Measurements from ENCODE around the gene AQP11. TPM values are rescaled to one million over a fixed set of nuclear protein-coding genes. Genes with fewer than 3 reads are reported as not detected.
"Not testable (repeated sequence)": the region's sequence is repeated elsewhere in the genome, so short reads cannot be mapped to it uniquely, and the experiment has no call there.

AQP11 gene
- polyA plus RNA-seq, 1 of the 3 experiments (the other 2 are of a cell fraction) = 1.8 TPM

- H3K9me2 ChIP-seq = no peaks in the 10 kb centered on the region
- no peak overlapping the region for H3K4me2 ChIP-seq
- no peak overlapping the region for H3K4me3 ChIP-seq (ENCODE audit: low read depth in 2 of 2, low read length in 1 of 2)
- peak overlapping the region; percentile 62; the same call in 1 of the 2 replicates for H2AFZ ChIP-seq (ENCODE audit: low read depth)
- no peaks in the 10 kb centered on the region for H3K79me2 ChIP-seq (ENCODE audit: insufficient read depth)
- DNase-seq = no peak
- H4K20me1 ChIP-seq (ENCODE audit: insufficient read depth) = no peaks in the 10 kb centered on the region
- H3K27me3 ChIP-seq (ENCODE audit: insufficient read depth) = no peaks in the 10 kb centered on the region
- H3K27ac ChIP-seq (ENCODE audit: low read depth in 2 of 2, low read length in 1 of 2) = no peak overlapping the region
- no peaks in the 10 kb centered on the region for H3K9me3 ChIP-seq
- no peak overlapping the region for H3K9ac ChIP-seq
- 63% methylated on average over 6 of the region's 6 CpGs for WGBS (ENCODE audit: low lambda C conversion rate)
- ChIA-PET POLR2A (interaction anchor here (0.8 kb wide), 1 partner anchor 42 kb away, joined by 4 read pairs; no protein-coding TSS in a partner anchor), CTCF (interaction anchor here (0.7 to 4.9 kb wide), 82 partner anchors 9 to 815 kb away, joined by 3 to 52 read pairs (median 4); partner anchors contain the start of genes AQP11, MYO7A and PAK1)
- H3F3A ChIP-seq (replicated peaks; ENCODE audit: insufficient read depth) = no peaks in the 10 kb centered on the region
- H3K36me3 ChIP-seq (replicated peaks in 1 of 2; ENCODE audit: control insufficient read depth in 1 of 2, insufficient read depth in 2 of 2, low read length in 1 of 2) = no peaks in the 10 kb centered on the region
- no peaks in the 10 kb centered on the region for H3K4me1 ChIP-seq (ENCODE audit: control insufficient read depth in 1 of 2, insufficient read depth in 2 of 2, low read depth in 1 of 2, low read length in 1 of 2)
- no peak for TF ChIP-seq ELF1 (IDR thresholded peaks at IDR 0.05)
- TF ChIP-seq CTCF (IDR thresholded peaks at IDR 0.05) = 0 out of 2 replicates have a peak, but pooled peaks have one; percentile 5
Observed at GRCh38 chr11:77548552-77549445, 41.0 kb upstream of the AQP11 start.

GRCh38 chr11:77551426-77551825 is 38.3 kb upstream of the AQP11 start:
- POLR2A ChIA-PET; H2AFZ ChIP-seq (ENCODE audit: low read depth); H3K27me3 ChIP-seq (ENCODE audit: insufficient read depth); H3K9me3 ChIP-seq; H3K9me2 ChIP-seq; DNase-seq; H3F3A ChIP-seq (replicated peaks; ENCODE audit: insufficient read depth); H3K4me2 ChIP-seq; H3K79me2 ChIP-seq (ENCODE audit: insufficient read depth); H3K4me1 ChIP-seq (ENCODE audit: control insufficient read depth in 1 of 2, insufficient read depth in 2 of 2, low read depth in 1 of 2, low read length in 1 of 2); H3K9ac ChIP-seq; H4K20me1 ChIP-seq (ENCODE audit: insufficient read depth); H3K36me3 ChIP-seq (replicated peaks in 1 of 2; ENCODE audit: control insufficient read depth in 1 of 2, insufficient read depth in 2 of 2, low read length in 1 of 2); H3K4me3 ChIP-seq (ENCODE audit: low read depth in 2 of 2, low read length in 1 of 2); H3K27ac ChIP-seq (ENCODE audit: low read depth in 2 of 2, low read length in 1 of 2): not testable (repeated sequence)
- WGBS (ENCODE audit: low lambda C conversion rate) = 89% methylated on average over 8 of the region's 8 CpGs
- CTCF ChIA-PET = interaction anchor here (4.9 kb wide), 1 partner anchor 80 kb away, joined by 40 read pairs; no protein-coding TSS in a partner anchor

GRCh38 chr11:77557553-77557952 is 32.2 kb upstream of the AQP11 start:
- no peaks in the 10 kb centered on the region for H3F3A ChIP-seq (replicated peaks; ENCODE audit: insufficient read depth)
- no peaks in the 10 kb centered on the region for H4K20me1 ChIP-seq (ENCODE audit: insufficient read depth)
- no peak overlapping the region for H3K4me3 ChIP-seq (ENCODE audit: low read depth in 2 of 2, low read length in 1 of 2)
- peaks cover 0 to 4% of the 10 kb centered on the region in 2 experiments; a peak in 1 of 4 replicates for H3K4me1 ChIP-seq (ENCODE audit: control insufficient read depth in 1 of 2, insufficient read depth in 2 of 2, low read depth in 1 of 2, low read length in 1 of 2)
- H3K79me2 ChIP-seq (ENCODE audit: insufficient read depth) = no peaks in the 10 kb centered on the region
- H3K27me3 ChIP-seq (ENCODE audit: insufficient read depth) = no peaks in the 10 kb centered on the region
- no peaks in the 10 kb centered on the region for H3K36me3 ChIP-seq (replicated peaks in 1 of 2; ENCODE audit: control insufficient read depth in 1 of 2, insufficient read depth in 2 of 2, low read length in 1 of 2)
- peaks cover 3% of the 10 kb centered on the region; the same call in 1 of the 2 replicates for H3K9me3 ChIP-seq
- no peaks in the 10 kb centered on the region for H3K9me2 ChIP-seq
- ChIA-PET CTCF (interaction anchor here (0.7 to 3.5 kb wide), 11 partner anchors 9 to 518 kb away, joined by 3 to 20 read pairs (median 4); partner anchors contain the start of gene MYO7A), POLR2A (no interaction called here)
- DNase-seq = peak; percentile 26
- no peak overlapping the region for H3K27ac ChIP-seq (ENCODE audit: low read depth in 2 of 2, low read length in 1 of 2)
- H3K4me2 ChIP-seq = no peak overlapping the region
- TF ChIP-seq RAD21 (IDR thresholded peaks at IDR 0.05; ENCODE audit: low read length) (peak; percentile 57), TCF12 (IDR thresholded peaks at IDR 0.05) (no peak), CTCF (IDR thresholded peaks at IDR 0.05) (peak; percentile 37; the same call in 1 of the 2 replicates), ELF1 (IDR thresholded peaks at IDR 0.05) (no peak), YY1 (IDR thresholded peaks at IDR 0.05; ENCODE audit: low read depth) (no peak), NRF1 (IDR thresholded peaks at IDR 0.05; ENCODE audit: low read depth, low read length) (no peak)
- H3K9ac ChIP-seq = no peak overlapping the region
- H2AFZ ChIP-seq (ENCODE audit: low read depth) = no peak overlapping the region
- 82% methylated on average over 5 of the region's 5 CpGs for WGBS (ENCODE audit: low lambda C conversion rate)
